Occipital lobe (tissue), 2 donors: ENCODE measurements around the gene RBBP7. TPM values are rescaled to one million over a fixed set of nuclear protein-coding genes. Genes with fewer than 3 reads are reported as not detected.
"Not testable (repeated sequence)": the region's sequence is repeated elsewhere in the genome, so short reads cannot be mapped to it uniquely, and the experiment has no call there.

Experiments used
- DNase-seq: peaks from one replicate; lab custom pipeline; 2025; lab: John Stamatoyannopoulos, UW
- total RNA-seq: library from RNA; depleted of rRNA; stranded (reverse); fragments of >200 nt; gene quantifications from one replicate; pipeline ENCODE4 v1.2.3, GENCODE V29; 2014

RBBP7 gene
- total RNA-seq, 1 donor from 2014 or later: 60.8 TPM

DNA sequence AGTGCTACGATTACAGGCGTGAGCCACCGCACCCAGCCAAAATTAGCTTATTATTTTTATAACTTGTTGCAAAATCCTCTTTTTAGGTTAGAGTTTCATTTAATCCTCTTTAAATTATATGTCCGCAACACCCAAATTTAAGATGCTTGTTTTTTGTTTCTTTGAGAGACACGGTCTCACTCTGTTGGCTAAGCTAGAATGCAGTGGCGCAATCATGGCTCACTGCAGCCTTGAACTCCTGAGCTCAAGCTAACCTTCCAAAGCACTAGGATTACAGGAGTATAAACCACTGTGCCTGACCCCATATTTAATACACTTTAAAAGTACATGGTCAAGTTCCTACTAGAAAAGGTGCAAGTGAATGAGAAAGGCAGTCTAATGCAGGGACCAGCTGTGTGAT, 2.2 kb downstream of the RBBP7 start:
- DNase-seq: no peak

DNA sequence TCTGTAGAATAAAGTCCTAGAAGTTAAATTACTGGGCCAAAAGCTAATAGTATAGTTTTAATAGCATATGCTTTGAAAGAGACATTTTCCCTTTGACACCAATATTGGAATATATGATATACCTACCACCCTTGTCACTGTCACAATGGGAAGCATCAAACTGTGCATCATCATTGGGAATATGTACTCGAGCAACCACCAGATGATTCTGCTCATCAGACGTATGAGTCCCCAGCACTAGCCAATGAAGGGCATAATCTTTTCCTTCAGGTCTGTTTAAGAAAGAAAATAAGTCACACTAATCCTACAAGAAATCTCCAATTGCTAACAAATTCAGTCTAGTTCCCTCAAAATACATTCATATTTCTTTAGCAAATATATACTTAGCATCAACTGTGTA, 7.3 kb downstream of the RBBP7 start:
- no peak for DNase-seq

DNA sequence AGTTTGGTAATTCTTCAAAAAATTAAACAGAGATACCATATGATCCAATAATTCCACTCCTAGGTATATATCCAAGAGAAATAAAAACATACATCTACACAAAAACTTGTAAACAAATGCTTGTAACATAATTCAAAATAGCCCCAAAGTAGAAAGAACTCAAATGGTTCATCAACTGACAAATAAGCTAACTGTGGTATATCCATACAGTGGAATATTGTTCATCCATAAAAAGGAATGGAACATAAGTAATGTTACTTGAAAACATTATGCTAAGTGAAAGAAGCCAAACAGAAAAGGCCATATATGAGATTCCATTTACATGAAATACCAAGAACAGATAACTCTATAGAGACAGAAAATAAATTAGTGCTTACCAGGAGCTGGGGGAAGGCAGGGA, 13.4 kb downstream of the RBBP7 start:
- no peak for DNase-seq

DNA sequence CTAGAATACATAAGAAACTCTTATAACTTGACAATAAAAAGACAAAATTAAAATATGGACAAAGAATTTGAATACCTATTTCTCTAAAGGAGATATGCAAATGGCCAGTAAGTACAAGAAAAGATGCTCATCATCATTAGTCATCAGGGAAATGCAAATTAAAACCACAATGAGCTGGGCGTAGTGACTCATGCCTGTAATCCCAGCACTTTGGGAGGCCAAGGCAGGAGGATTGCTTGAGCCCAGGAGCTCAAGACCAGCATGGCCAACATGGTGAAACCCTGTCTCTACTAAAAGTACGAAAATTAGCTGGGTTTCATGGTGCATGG, 14.1 kb downstream of the RBBP7 start:
- not testable (repeated sequence) for DNase-seq

DNA sequence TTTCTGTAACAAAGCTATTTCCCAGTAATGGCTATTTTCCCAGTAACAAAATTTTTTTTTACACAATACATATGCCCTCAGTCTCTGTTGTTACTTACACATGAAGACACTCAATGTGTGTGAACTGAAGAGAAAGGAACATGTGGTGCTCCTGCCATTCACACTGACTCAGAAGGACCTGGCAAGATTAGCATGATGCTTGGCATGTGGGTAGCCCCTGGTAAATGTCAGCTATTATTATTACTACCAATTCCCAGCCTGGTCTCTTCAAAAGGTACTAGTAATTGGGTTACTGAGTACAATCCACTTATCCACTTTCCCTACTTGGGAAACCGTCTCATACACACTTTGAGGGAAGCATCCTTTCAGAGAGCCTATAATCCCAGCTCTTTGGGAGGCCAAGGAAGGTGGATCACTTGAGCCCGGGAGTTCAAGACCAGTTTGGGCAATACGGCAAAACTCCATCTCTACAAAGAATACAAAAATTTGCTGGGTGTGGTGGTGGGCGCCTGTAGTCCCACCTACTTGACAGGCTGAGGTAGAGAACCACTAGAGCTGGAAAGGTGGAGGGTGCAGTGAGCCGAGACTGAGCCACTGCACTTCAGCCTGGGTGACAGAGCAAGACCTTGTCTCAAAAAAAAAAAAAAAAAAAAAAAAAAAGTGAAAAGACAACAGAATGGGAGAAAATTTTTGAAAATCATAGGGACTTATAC, 14.6 kb downstream of the RBBP7 start:
- DNase-seq: no peak

DNA sequence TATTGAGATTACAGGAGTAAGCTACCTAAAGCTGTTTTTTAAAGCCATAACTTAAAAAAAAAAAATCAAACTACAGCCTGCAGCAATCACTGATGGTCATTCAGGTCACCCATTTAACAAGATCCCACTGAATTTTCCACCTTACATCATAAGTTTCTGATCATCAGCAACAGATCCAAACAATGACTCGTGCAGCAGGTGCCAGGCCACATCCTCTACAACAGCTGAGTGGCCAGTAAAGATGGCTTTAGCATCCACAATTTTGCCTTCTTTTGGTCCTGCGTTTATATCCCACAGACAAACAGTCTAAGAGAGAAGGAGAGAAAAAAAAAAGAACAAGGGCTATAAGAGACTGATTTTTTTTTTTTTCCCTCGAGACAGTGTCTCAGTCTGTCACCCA, 16.6 kb downstream of the RBBP7 start:
- DNase-seq: no peak

DNA sequence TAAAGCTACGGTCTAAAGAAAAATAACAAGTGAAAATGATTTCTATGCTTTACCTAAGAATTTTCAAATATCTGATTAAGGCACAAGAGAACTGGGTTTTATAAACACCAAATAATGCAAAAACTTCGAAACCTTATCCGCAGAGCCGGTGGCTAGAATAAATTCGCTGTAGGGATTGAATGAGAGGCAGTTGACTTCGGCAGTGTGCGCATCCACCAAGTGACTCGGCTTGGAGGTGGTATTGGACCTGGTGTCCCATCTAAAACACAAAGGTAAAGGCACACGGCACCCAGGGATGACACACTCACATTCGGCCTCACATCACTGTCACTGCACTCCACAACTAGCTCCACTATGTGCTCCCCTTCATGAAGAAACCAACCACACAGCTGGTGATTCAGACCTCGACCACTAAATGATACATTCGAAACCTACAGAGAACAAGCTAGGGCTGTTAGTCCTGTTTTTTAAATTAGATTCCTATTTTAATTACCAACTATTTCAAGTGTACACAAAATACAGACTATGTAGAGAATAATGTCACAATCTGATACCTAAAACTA, 17.5 kb downstream of the RBBP7 start:
- DNase-seq: no peak

DNA sequence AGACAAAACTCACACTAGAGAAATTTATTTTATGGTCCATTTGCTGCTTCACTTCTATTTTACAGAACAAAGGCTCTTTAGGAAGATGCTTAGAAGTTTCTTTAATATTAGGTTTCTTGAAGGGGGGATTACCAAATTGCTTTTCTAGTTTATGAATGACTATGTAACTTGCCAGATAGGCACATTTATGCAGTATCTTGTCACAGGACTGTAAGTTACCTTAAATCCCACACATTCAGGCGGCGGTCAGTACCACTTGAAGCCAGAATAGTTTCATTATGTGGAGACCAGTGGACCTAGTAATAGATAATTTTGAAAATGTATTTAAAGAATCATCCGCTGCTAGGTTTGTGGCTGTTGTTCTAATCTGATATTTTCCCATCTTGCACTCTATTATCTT, 18.3 kb downstream of the RBBP7 start:
- DNase-seq: no peak

DNA sequence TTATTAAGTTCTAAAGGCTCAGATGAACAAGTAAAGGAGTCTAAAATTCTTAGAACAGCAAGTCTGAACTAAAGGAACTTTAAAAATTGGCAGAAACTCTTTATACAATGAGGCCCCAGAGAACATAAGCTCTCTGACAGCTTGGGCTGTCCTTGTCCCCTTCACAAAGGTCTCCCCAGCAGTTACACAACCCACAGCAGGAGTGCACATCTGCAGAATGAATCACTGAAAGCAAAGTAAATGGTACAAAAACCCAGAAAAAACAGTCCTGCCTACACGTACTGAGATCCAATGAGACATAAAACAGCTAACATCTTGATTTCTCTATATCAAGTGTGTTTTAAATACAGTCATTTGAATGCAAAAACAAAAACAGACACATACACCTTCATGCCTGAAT, 18.7 kb downstream of the RBBP7 start:
- DNase-seq: no peak

DNA sequence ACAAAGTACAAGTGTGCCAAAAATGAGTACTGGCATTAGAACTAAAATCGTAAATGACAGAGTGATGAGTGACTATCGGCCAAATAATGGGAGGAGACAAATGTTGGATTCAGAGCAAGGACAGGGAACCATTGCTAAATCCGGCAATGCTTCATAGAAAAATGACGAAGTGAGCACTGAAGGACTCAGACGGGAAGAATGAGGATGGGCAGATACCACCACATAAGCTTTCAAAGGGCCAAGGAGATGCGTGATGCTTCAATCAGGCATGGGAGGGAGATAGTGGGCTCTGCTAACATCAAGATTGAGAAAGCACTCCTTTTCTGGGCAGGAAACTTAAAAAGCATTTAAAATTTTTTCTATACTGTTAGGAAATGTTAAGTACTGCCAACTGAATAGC, 21.6 kb downstream of the RBBP7 start:
- DNase-seq: no peak

DNA sequence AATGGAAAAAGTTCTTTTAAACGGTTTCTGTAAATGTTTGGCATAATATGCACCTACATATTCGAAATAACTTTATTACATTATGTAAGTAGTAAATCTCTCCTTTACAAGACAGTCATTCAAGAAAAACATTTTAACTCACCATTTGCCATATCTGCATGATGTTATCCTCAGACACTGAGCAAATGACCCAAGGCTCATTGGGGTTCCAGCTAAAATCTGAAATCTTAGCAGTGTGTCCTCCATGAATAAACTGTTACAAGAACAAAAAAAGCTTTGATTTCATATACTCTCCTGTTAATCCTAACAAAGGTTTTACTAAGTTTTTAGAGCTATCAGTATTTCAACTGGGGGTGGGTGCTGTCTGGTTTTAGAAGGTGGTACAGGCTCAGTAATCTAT, 24.5 kb downstream of the RBBP7 start:
- DNase-seq: no peak

DNA sequence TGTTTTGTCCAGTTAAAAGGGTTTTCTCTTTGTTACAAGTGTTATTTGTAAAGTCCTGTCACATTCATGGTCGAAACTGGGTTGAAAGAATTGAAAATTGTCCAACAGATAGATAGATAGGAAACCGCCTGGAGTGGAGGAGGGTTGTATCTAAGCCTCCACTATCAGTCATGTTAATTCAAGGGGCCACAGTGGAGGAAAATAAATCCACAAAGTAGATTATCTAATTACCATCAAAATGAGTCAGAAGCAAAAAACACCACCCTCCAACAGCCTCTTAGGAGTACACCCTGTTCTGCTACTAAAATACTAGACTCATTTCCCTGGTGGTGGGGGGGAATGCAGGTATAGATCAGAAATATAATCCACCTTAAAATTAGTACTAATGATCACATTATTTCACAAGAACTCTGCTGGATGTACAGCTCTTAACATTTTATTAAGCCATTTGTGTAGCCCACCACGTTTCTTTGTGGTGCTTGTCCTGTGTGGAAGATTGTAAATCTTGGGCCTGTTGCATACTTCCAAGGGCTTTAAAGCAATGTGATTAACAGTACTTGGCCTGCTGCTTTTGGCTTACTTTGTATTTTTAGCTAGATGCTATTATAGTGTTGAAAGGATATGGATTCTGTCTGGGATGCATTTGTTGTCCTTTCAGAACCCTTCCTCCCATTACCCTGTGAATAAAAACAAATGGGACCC, 26.8 kb downstream of the RBBP7 start:
- DNase-seq: no peak

DNA sequence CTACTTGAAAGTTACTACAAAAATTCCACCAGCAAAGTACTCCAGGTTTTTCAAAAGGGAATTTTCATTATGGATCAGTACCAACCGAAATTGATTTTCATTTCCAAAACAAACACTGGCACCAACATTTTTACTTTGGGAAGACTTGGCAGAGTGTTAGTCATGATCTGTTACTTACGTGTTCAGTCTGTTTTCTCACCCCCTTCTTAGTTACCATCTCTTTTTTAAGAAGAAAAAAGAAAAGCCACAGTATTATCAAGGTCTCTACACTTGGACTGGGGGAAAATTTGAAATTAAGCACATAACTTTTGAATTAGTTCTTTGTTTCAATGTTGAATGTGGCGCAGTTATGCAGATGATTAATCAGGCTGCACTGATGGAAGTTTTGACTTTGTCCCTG, 27.5 kb downstream of the RBBP7 start:
- no peak for DNase-seq

DNA sequence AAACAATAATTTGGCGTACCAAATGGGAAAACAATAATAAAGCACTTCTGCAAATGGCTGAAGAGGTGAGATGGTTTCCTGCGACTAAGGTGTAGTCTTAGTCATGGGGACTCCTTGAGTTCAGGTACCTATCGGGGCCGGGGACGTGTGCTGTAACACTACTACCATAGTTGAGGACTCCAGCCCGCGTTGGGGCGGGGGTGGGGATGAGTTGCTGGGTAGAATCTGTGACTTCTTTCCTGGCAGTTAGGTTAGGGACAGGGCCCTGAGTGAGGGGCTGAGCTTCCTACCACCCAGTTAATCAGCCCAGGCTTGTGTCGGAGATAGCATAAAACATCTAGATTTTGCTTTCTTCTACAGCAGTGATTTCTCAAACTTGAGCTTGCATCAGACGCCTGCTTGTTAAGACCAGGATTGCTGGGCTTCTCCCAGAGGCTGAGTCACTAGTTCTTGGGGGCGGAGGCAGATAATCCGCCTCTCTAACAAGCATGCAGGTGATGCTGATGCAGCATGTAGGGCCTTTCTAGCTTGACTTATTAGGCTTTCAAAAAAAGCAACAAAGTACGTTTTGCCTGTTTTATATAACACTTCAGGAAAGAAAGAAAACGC, 30.2 kb downstream of the RBBP7 start:
- peak; percentile 16 for DNase-seq

DNA sequence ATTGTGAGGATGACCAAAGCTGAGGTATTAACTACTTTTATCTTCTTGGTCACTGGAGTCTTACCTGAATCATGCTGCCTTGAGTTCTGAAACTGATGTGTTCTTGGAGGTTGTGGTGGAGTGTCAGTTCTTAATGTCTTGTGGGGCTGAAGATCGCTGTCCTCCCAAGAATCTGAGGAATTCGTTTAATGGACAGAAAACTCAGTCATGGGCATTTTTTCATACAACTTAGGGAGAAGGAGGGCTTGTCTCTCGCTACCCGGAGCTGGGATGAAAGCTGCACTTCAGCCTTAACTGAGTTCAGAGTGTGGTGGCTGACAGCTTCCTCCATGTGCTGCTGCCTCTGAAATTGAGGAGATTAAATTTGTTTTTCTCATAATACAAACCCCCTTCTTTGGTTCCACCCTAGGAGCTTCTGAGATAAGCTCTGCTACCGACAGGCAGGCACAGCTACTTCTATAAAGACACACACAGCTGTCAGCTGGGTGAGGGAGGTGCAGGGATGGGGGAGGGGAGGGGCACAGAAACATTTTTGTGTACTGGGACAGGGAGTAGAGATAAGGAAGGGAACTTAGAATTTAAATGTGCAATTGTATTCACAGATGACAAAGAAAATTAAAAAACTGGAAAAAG, 30.8 kb downstream of the RBBP7 start:
- no peak for DNase-seq

DNA sequence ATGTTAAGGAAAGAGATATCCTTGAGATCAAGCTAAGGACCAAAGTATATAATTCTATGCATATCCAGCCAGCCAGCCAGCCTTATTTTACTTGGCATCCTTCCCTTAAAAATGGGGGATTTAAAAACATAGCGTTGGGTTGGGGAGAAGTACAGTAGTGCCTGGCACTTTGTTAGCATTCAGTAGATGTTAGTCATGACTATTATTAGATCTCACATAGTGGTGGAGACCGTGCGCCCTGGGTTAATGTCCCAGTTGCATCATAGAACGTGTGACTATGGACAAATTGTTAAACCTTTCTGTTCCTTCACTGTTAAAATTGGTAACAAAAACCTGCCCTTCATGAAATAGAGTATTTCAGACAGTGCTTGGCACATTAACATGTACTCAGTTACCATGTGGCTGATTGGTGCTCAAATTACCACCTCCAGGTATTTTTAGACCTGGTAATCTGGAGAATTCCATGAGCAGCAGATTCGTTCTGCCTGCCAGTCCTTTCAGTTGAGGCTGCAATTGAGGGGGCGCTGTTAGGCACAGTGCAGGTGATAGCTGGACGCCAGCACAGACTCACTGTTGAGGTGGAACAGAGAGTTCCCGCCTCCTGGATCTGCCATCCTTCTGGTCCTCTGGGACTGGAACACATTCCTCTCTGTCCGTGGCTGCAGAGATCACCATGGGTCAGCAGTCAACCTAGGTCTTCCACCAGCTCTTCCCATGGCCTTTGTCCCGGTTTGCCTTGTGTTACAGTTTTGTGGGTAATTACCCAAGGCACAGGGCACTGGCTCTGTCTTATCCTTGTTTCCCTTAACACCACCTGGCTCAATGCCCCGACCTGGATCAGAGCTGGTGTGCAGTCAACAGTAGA, 31.7 kb downstream of the RBBP7 start:
- peak; percentile 6 for DNase-seq

DNA sequence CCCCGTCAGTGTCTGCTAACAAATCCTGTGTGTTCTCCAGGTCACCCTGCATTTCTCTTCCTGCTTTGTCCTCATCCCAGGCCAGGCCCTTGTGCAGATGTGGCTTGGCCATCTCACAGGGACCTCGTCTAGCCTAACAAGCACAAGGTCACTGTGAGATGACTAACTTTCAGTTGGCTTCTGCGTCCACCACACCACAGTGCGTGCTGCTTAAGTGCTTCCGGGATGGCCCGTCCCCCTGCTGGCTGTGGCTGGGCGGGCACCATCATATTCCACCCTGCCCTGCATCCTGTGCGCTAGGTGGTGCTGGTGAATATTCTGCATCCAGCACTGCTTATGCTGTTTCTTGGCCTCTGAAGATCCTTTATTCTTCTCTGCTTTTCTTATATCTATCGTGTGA, 33.8 kb downstream of the RBBP7 start:
- no peak for DNase-seq

DNA sequence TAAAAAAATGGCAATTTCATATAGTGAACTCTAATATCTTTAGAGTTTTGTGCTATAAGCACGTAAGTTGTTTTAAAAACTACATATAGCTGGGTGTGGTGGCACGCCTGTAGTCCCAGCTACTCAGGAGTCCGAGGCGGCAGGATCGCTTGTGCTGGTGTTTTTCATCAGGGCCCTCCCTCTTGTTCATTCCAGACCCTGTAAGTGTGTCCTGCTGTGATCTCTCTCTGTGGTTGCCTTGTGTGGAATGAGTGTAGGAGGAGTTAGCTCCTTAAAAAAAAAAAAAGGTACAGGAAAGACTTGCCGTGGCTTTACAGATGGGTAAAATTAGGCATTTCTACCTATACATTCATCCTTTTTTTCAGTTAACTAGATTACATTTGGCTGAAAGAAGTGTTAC, 35.4 kb downstream of the RBBP7 start:
- no peak for DNase-seq

DNA sequence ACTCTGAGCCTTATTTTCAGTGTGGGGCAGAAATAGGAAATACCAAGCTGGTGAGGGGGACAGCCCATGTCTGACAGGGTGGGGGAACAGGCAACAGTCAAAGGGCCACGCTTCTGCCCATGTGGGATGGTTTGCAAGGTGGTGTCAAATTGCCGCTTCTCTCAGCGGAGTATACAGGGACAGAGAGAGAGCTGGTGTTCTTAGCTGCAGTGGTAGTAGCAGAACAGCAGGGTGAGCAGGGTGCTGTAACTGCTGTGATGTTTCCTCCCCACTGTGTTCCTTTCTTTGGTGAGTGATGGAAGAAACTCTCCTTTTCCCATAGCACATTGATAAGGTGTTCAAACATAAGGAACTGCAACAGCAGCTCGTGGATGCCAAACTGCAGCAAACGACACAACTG, 37.9 kb downstream of the RBBP7 start:
- no peak for DNase-seq

DNA sequence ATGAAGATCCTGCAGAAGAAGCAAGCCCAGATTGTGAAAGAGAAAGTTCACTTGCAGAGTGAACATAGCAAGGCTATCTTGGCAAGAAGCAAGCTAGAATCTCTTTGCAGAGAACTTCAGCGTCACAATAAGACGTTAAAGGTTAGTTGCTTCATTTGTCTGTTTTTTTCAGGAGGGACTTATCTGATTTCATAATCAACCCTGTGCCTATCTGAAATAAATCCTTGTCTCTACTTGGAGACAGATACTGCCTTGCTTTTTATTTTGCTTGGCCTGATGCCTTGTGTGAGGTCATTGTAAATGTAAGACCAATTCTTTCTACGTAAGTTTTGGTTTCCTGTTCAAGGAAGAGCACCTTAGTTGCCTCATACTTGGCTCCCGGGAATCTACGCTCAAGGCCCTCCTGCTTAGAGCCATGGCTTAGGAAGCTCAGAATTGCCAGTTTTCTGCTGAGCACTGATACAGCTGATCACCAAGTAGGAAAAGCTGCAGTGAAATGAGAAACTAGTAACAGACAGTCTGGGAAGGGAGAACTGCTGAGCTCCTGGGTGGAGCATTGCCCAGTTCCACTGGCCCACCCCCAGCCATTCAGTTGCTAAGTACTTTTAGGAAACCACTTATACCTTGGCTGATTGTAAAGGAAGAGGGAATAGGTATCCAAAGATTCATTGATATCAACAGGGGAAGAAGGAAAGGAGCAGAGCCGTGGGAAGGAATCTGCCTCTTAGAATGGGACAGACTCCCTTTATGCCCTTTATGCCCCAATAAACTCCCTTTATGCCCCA, 41.8 kb downstream of the RBBP7 start:
- no peak for DNase-seq

DNA sequence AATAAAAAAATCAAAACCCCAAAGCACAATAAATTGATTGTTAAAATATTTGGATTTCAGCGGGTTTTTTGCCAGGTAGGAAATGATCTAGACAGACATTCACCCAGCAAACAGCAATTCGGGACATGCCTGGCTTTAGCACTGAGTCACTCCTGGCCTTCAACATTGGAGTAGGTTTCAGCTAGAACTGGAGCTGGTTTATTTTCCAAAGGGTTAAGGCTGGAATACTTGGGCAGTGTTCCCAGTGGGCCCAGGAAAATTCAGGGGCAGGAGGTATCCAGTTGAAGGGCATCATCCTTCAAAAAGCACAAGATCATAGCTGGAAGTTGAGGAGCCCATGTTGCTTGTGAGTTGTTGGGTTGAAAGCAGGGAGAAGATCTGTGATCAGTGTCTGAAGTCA, 42.9 kb downstream of the RBBP7 start:
- no peak for DNase-seq
